GM19468 (cell line): ENCODE results near the gene SLC5A10.

ENCODE experiments used
- ATAC-seq: cut with Tn5 transposase; IDR thresholded peaks from one replicate; pipeline ENCODE4 v1.9.1; 2021; ENCODE audit warnings: mild to moderate bottlenecking, moderate library complexity, moderate number of reproducible peaks; ENCODE audit not compliant: unreplicated experiment; ENCODE audit errors: extremely low read depth

The SLC5A10 gene

DNA sequence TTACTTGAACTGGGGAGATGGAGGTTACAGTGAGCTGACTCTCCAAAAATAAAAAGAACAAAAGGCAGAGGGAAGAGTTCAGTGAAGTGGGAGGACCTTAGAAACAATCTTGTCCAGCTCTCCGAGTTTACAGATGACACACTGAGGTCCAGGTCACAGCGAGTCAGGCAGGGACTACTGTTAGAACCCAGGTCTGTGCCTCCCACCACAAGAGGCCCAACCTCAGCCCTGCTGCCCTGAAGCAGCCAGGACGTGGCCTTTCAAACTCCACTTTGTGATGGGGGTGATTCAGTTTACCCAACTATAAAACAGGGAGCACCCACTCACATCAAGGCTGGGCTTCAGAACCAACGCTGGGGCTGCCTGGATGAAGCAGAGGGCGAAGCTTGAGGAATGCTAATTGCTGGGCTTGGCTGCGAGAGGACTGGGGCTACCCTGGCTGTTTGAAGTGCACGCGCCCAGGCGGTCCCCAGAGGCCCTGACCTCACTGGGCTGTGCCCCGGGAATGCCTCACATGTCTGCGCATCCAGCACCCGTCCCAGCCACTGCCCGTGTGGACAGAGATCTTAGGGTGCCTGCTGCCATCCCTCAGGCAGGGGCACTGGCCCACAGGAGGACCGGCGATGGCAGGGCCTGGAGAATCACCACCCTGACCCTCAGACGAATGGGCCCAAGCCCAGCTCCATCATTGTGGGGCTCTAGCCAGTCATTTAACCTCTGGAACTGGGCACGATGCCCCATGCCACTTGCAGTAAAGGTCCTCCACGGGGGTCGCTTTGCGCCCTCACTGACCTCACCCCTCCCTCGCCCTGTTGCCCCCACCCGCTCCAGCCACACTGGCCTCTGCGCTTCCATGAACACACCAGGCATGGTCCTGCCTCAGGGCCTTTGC is 11.4 kb downstream of the SLC5A10 start:
- ATAC-seq = no peak

DNA sequence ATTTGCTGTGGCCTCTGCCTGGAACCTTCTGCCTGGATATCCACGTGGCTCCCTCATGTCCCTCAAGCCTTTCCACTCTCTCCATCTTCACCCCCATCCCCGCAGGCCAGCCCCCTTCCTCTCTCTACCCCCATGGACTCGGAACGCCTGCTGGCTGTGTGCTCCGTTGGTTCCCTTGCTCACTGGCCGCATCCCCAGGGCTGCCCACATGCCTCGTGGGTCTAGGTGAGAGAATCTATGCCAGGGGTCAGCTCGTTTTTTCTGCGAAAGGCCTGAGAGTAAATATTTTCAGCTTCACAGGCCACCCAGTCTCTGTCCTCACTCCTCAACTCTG is 12.0 kb downstream of the SLC5A10 start:
- ATAC-seq = no peak

DNA sequence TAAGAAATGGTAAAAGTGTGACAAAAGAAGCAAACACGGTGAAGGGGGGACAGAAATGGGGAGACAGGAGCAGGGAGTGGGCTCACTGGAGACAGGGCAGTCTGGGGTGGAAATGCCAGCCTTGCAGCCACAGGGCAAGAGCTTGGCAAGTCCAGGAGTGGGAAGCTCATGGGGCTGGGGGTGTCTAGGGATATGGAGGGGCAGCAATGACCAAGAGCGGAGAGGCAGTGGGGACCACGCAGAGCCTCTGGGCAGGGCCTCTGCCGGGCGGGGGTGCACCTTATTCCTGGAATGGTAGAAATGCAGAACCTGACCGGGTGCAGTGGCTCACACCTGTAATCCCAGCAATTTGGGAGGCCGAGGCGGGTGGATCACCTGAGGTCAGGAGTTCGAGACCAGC is 12.6 kb downstream of the SLC5A10 start:
- ATAC-seq = no peak

DNA sequence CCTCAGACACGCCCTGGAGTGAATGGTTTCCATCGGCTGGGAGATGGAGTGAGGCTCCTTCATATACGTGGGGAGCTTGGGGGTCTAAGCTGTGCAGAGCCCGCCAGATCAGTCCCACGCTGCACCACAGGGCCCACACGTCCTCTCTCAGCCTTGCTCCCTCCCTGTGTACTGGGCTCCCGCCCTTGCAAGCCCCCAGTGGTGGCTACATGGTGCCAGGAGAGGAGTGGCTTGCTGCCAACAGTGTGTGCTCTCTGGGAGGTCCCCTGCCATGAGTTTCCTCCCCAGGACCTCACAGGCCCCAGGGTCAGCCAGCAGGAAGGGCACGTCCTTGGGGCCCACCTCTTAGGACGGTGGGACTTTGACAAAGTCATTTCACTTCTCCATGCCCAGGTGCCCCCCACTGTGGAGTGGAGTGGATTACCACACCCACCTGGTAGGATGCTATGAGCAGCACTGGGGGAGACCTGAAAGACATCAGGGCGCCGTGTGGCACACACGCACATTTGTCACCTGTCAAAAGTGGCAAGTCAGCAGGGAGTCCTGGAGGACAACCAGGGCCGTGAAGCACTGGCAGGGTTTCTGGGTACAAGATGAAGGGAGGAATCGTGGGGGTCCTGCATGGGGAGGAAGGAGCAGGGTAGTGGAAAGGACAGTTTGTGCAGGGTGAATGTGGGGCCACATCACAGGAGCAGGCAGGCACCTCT is 13.7 kb downstream of the SLC5A10 start:
- no peak for ATAC-seq

DNA sequence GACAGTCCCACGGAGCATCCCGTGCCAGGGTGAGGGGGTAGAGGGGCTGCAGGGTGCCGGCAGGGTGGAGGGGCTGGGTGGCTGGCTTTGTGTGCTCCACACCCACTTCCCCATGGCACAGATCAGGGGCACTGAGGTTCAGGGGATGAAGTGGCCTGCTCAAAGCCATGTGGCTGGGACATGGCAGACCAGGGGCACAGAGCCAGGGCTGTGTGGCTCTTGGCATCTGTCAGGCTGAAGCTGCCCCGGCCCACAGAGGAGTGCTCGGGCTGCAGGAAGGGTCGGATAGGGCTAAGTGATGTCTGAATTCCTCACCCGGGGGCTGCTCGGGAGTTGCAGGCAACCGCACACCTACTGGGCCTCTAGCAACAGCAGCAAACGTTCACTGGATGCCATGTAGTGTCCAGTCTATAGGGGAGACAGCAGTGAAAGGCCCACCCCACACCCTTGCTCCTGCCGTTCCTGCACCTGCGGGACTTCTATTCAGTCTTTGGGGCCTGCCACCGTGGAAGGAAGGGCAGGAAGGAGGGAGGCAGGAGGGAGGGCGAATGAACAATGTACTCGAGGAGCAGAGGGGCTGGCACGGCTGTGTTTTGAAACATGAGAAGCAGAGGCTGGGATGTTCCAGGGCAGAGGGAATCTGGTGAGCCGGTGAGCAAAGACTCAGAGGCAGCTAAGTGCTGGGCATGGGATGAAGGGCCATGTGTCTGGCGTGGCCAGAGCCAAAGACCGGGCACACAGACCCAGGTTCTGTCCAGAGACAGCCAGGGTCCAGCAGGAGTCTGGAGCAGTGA is 15.1 kb downstream of the SLC5A10 start:
- ATAC-seq = no peak

DNA sequence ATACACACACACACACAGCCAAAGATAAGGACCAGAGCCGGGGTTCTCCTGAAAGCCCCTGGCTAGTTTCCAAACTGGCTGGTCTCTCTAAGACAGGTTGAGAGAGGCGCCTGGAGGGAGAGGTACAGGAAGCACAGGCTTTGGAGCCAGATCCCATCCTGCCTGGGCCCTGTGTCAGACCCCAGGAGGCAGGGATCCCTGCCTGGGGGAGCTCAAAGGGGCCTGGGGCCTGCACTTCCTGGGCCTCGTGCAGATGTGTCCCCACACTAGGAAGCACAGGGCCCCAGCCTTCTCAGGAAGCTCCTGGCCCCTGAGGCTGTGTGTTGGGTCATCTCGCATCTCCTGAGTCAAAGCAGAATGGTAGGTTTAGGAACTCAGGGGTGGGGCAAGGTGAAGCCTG is 16.0 kb downstream of the SLC5A10 start:
- ATAC-seq = no peak

DNA sequence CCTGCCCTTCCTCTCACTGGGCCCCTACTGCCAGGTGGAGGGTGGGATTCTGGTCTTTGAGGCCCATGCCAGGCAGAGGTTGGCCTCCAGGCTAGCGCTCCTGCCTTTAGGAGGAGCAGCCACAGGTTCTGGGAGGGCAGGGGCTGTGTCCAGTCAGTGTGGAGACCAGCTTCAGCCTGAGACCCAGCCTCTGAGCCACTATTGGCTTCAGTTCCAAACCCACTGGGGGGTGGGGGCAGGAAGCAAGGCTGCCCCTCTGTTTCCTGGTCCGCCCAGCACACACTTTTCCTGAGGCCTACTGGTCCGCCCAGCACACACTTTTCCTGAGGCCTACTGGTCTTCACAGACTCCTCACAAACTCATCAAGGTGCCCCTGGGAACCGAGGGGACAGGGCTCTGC is 16.4 kb downstream of the SLC5A10 start:
- ATAC-seq = no peak

DNA sequence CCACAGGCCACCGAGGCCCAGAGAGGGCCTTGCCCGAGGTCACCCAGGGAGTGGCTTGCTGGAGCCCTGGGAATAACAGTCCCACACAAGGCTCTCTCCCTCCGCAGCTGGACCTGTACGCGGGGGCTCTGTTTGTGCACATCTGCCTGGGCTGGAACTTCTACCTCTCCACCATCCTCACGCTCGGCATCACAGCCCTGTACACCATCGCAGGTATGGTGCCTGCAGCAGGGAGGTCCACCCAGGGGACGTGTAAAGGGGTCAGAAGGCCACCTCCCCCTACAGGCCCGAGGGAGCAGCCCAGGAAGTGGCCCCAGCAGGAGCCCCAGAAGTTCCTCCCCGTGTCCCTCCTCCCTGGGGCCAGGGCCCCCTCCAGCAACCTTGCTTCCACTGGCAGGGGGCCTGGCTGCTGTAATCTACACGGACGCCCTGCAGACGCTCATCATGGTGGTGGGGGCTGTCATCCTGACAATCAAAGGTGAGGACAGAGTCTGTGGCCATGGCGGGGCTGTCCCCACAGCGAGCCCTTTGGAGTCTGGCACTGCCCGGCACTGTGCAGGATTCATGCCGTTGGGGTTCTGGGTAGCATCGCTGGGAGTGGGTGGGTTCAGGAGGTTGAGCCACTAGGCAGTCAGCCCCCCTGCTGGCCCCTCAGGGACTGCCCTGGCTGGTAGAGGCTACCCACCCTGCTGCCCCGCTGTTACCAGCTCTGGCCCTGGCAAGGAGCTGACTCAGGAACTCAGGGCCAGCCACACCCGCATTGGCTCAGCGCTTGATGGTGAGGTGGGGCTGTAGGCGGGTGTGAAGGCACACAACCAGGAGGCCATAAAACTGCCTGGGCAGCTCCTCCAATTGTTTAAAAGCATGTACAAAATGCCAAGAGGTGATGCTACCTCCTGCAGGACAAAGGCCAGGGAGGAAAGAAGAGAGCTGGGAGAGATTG is 17.3 kb downstream of the SLC5A10 start:
- ATAC-seq = no peak

DNA sequence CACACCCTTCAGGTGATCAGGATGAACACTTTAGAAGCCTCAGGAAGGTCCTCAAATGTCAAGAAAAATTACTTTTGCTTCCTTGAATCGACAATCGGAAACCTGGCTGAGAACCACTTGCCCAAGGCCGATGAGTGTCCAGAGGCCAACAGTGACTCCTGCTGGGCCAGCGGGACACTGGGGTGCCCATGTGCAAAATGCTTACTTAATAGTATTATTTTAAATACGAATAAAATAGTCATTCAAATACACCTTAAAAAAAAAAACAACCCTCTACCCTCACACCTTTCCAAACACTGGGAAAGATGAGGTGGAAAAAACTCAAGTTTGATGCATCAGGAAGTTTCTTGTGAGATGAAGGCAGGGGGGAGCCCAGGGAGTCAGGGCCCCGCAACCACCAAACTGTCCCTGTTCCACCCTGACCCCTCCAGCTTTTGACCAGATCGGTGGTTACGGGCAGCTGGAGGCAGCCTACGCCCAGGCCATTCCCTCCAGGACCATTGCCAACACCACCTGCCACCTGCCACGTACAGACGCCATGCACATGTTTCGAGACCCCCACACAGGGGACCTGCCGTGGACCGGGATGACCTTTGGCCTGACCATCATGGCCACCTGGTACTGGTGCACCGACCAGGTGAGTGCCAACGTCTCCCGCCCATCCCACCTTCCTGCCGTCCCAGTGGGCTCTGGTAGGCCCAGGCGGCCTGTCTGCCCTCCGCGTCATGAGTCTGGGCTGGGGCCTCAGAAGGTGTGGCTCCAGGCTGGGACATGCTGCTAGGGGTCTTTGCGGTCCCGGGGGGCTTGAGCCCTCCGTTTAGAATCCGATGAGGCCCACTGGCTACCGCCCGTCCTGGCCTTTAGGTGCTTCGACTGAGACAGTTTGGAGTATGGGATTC is 18.9 kb downstream of the SLC5A10 start:
- ATAC-seq = no peak

DNA sequence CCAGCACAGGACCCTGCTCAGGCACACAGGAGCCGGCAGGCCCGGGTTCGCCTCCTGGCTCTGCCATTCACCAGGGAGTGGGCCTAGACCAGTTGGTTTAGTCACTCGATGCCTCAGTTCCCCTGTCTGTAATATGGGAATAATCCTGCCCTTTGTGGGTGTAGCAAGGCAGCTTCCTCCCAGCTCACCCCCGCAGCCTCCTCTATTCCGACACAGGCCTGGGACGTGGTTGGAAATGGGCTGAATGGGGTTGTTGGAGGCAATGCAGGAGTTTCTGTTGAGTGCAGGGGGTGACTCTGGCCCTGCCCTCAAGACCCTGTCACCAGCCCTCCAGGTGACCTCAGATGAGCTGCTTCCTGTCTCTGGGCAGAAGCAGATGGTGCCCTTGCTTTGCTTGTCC is 19.8 kb downstream of the SLC5A10 start:
- ATAC-seq = no peak

DNA sequence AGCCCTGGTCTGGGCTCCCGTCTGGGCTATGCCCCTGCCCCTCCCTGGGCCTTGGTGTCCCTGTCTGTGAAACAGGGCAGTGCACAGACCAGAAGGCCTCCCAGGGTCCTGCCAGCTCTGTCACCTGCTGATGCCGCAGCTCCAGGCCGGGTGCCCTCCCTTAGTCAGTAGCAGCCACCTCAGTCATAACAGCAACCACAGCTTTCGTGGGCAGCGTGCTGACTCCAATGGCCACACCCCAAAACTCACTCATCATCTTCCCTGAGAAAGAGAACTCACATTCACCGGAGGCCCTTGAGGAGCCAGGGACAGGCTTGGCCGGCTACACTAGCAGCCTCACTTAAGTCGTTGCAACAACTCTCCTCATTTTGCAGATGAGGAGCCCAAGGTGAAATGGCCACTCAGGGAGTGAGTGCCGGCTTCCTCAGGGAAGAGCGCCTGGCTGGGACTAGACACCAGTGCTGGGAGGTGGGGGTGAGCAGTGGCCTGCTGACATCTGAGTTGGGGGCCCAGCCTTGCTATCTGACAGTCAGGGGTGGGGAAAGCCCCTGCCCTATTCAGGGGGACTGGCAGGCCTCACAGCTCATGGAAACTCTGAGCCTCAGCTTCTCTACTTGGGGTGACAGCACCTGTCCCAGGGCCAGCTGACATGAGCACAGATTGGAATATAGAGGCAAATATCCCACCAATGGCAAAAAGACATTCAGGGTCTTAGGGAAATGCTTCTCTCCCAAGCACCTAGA is 22.6 kb downstream of the SLC5A10 start:
- ATAC-seq = no peak

DNA sequence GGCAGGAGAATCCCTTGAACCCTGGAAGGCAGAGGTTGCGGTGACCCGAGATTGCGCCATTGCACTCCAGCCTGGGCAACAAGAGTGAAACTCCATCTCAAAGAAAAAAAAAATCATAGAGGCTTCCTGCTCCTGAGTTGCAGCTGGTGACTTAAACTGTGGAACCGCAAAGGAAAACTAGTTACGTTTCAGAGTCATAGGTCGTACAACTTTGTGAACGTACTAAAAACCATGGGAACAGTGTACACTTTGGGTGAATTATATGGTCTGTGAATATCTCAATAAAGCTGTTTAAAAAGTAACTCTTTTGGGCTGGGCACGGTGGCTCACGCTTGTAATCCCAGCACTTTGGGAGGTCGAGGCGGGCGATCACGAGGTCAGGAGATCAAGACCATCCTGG is 23.6 kb downstream of the SLC5A10 start:
- no peak for ATAC-seq

DNA sequence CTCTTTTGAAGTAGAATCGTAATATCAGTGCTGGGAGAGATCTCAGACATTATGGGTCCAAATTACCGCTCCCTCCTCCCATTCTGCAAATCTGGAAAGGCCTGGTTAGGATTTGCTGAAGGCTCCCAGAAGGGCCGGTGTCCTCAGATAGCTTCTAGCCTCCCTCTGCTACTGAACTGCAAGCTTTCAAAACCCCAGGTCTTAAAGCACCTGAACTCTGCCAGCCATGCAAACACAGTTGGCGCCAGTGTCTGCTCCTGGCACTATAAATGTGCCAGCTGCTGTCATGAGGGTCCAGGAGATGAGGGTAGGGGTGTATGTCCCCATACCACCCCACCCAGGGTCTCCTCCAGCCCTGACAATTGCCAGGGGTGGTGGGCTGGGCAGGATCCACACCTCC is 24.2 kb downstream of the SLC5A10 start:
- ATAC-seq = no peak

DNA sequence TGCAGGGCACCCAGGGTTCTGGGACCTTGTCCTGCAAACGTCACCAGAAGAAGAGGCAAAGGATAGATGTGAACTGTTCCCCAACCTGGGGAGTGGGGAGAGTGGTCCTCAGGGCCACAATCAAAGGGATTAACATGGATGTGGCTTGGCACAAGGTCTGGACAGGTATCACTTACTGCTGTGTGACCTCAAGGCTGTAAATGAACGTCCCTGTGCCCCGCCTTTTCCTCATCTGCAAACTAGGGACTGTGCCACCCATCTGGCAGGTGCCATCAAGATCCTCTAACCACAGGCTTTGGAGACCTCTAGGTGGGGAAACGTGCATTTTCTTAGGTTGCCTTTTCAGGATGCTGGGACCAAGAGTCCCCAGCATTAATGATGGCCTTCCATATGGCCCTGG is 25.1 kb downstream of the SLC5A10 start:
- no peak for ATAC-seq

DNA sequence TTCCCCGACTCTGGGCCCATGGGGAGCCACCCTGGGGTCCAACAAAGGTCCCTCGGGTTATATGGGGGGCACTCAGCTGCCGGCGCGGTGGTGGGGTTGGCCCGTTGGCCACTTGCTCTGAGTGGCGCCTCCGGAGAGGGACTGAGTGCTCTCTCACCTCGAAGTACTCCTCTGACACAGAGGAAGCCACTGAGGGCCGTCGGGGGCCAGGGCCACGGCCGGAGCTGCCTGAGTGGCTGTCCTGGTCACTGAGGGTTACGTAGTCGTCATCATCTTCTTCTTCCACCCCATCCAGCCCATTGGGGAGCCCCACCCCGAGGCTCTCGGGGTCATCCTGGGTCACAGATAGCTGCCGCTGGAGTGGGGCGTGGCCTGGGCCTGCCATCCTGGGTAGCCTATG is 25.7 kb downstream of the SLC5A10 start:
- ATAC-seq = no peak

DNA sequence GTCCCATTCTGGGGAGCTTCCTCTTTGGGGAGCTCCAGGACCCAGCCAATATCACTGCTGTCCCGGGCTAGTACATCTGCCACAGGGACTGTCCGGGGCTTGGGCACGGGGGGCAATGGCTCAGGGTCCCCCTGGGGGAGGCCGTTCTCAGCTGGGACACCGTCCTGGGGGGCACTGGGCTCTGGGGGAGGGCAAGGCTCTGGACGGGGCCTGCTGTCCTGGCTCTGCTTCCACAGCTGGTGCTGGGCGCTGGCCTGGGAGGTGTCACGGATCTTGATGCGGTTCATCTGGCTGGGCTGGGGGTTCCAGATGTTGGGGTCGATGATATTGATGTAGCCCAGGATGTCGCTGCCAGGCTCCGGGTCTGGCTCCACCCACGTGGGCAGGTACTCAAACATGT is 26.1 kb downstream of the SLC5A10 start:
- no peak for ATAC-seq

DNA sequence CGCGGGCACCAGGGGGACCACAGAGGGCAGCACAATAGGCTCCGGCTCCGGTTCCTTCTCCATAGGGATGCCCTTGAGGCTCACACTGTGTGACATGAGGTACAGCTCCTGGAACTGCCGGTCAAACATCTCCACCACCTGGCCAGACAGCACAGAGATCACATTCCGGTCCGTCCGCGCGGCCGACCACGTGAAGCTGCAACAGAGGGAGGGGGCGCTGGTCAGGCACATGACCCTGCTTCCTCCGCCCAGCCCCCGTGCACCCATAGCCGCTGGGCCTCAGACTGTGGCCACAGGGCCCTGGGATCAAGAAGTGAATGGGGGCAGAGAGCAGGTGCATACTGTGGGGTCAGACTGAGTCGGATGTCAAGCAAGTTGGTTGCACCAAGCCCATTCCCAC is 26.7 kb downstream of the SLC5A10 start:
- no peak for ATAC-seq

DNA sequence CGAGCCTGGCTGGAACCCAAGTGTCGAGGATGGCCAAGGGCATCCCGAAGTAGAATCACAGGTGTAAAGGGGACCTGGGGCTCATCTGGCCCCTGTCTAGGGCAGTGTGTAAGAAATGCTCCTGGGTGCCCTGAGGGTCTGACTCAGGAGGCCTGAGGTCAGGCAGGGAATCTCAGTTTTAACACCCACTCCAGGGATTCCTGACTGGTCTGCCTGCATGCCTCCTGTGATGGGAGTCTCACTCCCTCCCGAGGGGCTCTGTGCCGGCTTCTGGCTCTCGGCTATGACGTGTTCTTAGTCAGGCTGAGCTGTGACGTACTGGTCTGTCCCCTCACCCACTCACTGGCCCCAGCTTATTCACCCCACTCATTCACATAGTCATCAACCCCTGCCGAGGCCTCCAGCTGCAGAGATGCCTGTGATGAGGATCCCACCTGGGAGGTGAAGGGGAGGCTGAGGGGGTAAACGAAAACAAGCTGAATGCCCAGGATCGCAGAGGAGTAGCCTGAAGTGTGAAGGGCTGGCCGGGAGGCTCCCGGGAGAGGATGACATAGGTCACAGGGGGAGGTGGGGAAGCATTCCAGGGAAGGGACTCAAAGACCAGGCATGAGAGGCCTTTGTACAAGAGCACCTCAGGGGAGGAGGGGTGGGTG is 28.8 kb downstream of the SLC5A10 start:
- ATAC-seq = no peak
